GM12864 (cell line): ENCODE data around the gene SLC25A1.

Source experiments
- DNase-seq: peaks from one replicate; pipeline ENCODE4 v3.0.0-alpha.2; 2011; ENCODE audit warnings: low read depth
- H3K4me3 ChIP-seq: 2 replicates; pipeline ENCODE4 v1.5.1; 2011; ENCODE audit warnings: mild to moderate bottlenecking, low read depth, low read length, control low read depth
- TF ChIP-seq, protein P1 (sequence below): IDR thresholded peaks from 2 replicates; pipeline ENCODE4 v1.5.1; 2011; ENCODE audit warnings: low read depth, mild to moderate bottlenecking, moderate library complexity, low read length, control low read depth, inconsistent platforms; ENCODE audit errors: missing control alignments

Gene SLC25A1

DNA sequence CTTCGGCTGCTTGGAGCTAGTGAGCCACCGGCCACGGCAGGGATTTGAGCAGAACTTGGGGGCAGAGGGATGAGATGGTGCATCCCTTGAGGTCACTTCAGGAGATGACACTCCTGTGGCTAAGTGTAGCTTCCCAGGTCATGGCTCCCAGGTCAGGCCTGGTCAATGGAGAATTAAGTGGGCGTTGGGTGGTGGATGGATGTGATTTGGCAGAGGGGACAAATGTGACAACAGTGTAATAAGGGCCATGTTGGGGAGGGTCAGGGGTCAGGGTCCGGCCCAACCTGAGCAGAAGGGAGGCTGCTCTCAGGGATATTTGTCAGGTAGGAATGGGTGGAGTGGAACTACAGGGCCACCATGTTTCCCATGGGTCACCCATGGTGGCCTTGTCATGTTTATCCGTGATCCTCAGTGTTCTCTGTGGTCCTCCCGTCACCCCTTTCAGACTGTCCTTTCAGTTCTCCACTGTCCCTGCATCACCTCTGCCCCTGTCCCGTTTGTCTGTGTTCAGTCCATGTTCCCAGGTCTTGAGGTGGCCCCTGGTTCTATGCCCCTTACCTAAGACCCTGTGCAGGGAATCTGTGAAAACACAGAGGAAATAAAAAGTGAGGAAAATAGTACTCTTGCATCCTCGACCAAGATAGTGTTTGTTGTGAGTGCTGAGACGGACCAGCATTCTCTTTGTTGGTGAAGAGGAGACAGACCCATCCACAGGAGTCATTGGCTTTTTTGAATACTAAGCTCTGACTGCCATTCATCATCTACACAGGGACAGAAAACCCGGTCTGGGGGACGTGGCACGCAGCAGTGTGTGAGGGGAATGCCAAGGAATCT, 6.1 kb downstream of the SLC25A1 start:
- peak overlapping the region; percentile 96 for H3K4me3 ChIP-seq
- no peak for DNase-seq
- TF ChIP-seq, protein P1, sequence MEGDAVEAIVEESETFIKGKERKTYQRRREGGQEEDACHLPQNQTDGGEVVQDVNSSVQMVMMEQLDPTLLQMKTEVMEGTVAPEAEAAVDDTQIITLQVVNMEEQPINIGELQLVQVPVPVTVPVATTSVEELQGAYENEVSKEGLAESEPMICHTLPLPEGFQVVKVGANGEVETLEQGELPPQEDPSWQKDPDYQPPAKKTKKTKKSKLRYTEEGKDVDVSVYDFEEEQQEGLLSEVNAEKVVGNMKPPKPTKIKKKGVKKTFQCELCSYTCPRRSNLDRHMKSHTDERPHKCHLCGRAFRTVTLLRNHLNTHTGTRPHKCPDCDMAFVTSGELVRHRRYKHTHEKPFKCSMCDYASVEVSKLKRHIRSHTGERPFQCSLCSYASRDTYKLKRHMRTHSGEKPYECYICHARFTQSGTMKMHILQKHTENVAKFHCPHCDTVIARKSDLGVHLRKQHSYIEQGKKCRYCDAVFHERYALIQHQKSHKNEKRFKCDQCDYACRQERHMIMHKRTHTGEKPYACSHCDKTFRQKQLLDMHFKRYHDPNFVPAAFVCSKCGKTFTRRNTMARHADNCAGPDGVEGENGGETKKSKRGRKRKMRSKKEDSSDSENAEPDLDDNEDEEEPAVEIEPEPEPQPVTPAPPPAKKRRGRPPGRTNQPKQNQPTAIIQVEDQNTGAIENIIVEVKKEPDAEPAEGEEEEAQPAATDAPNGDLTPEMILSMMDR, result no peak

DNA sequence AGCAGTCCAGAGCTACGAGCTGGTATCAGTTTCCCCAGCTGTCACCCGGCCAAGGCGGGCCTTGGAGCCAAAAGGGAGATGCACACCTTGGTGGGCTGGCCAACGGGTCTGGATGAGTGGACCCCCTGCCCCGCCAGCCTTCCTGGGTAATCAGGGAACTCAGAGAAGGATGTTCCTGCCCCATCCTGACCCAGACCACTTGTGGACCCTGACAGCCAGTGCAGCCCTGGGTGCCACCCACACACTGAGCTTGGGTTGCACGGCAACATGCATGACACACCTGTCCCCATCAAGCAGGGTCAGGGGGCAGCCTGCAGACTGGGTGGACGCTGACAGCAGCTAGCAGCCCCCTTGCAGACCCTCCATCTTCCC, 8.6 kb downstream of the SLC25A1 start:
- TF ChIP-seq, protein P1, result no peak
- no peak overlapping the region for H3K4me3 ChIP-seq

GRCh38 chr22:19169002-19169946, 9.3 kb downstream of the SLC25A1 start:
- H3K4me3 ChIP-seq, result no peak overlapping the region
- TF ChIP-seq, protein P1, result no peak
- no peak for DNase-seq

More for the DNA sequence above, 8.6 kb downstream of the SLC25A1 start:
- DNase-seq, result no peak

DNA sequence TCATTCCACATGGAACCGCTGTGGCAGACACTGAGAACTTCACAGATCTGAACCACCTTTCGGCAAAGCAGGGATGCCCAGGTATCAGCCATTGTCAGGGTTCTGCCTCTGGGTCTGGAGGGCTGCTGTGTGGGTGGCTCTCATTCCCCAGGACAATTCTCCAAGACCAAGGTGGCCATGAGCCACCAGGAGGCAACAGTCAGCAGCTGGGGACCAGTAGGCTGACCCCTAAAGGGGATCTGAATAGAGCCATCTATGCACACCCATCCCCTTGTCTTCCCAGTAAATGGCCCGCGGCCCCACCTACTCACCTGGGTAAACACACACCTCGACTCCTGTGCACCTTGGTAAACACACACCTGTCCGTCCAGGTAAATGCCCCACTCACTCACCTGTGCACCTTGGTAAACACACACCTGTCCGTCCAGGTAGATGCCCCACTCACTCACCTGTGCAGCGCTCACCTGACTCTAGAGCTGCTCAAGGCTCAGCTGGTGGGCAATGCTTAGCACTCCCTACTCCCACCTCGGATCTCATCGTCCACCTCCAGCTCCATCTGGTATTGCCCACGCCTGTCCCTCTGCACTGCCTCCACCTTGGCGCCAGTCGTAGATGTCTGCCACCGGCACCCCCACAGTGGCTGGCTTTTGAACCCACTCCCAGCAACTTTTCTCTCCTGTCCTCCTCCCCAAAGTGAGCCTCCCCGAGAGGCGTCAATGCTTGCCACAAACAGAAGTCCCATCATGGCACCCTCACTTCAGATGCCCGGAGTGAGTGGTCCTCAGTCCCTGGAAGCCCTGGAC, 10.2 kb downstream of the SLC25A1 start:
- H3K4me3 ChIP-seq, result no peak overlapping the region
- TF ChIP-seq, protein P1, result no peak
- no peak for DNase-seq

GRCh38 chr22:19167106-19167869, 11.2 kb downstream of the SLC25A1 start:
- H3K4me3 ChIP-seq, result no peak overlapping the region
- DNase-seq, result no peak
- TF ChIP-seq, protein P1, result no peak

- TF ChIP-seq, protein P1, result no peak
- H3K4me3 ChIP-seq, result no peak overlapping the region
- no peak for DNase-seq
Measured at GRCh38 chr22:19166421-19166820, 12.1 kb downstream of the SLC25A1 start.
